OCI-LY7 (cell line): ENCODE measurements around the gene ATP5F1B. TPM values are rescaled to one million over a fixed set of nuclear protein-coding genes. Genes with fewer than 3 reads are reported as not detected.

Experiments used
- BruUV-seq: library from RNA; stranded (reverse); fragments of 400-500 nt; replicated peaks from 2 replicates; lab custom pipeline; 2021; lab: Mats Ljungman, UMichigan
- CTCF ChIA-PET: fragments of 300-600 bp; sonication (Branson Sonifier 250); formaldehyde crosslinking; loops from one replicate; lab custom pipeline; 2022; ENCODE audit warnings: antibody characterized with exemption; ENCODE audit not compliant: unreplicated experiment; lab: Charles Lee
- POLR2A ChIA-PET: fragments of 300-600 bp; sonication (Branson Sonifier 250); formaldehyde crosslinking; loops from one replicate; lab custom pipeline; 2022; ENCODE audit warnings: antibody characterized with exemption; lab: Charles Lee
- DNase-seq: peaks from one replicate; pipeline ENCODE4 v3.0.0-alpha.2; 2015; ENCODE audit warnings: low spot score
- H2AFZ ChIP-seq: fragments of 200-600 bp; sonication (generic), shearing (Covaris generic); 2 replicates; pipeline ENCODE4 v1.6.1; 2014; ENCODE audit warnings: mild to moderate bottlenecking, antibody characterized with exemption, low read length, moderate library complexity
- H3K27ac ChIP-seq: fragments of 200-600 bp; sonication (generic); 2 replicates; pipeline ENCODE4 v1.5.1; 2014; ENCODE audit warnings: mixed run types, low read depth, mild to moderate bottlenecking, moderate library complexity, low read length, inconsistent platforms; ENCODE audit not compliant: poor library complexity, severe bottlenecking
- H3K36me3 ChIP-seq: fragments of 200-600 bp; sonication (generic); 2 replicates; pipeline ENCODE4 v1.6.1; 2014; ENCODE audit warnings: mild to moderate bottlenecking, antibody characterized with exemption, low read length, moderate library complexity, mixed read lengths; ENCODE audit not compliant: insufficient read depth
- H3K4me1 ChIP-seq: fragments of 200-600 bp; sonication (generic); 2 replicates; pipeline ENCODE4 v1.5.1; 2014; ENCODE audit warnings: mild to moderate bottlenecking, low read length; ENCODE audit not compliant: insufficient read depth, poor library complexity, severe bottlenecking
- H3K4me2 ChIP-seq: fragments of 200-600 bp; sonication (generic); 2 replicates; pipeline ENCODE4 v1.6.1; 2014; ENCODE audit warnings: mild to moderate bottlenecking, low read length
- H3K4me3 ChIP-seq: fragments of 200-600 bp; sonication (generic); 2 replicates; pipeline ENCODE4 v1.5.1; 2014; ENCODE audit warnings: mild to moderate bottlenecking, low read depth, low read length; ENCODE audit not compliant: poor library complexity, severe bottlenecking
- H3K79me2 ChIP-seq: fragments of 200-600 bp; sonication (generic); 2 replicates; pipeline ENCODE4 v1.6.1; 2016; ENCODE audit warnings: low read depth, mild to moderate bottlenecking, low read length, moderate library complexity, mixed read lengths; ENCODE audit not compliant: insufficient read depth
- H3K9me2 ChIP-seq: fragments of 200-600 bp; sonication (generic); 2 replicates; pipeline ENCODE4 v1.6.1; 2016; ENCODE audit warnings: mild to moderate bottlenecking, low read length, mixed read lengths; ENCODE audit not compliant: insufficient read depth
- H3K9me3 ChIP-seq: fragments of 200-600 bp; sonication (generic); 2 replicates; pipeline ENCODE4 v1.6.1; 2014; ENCODE audit warnings: mild to moderate bottlenecking, mixed run types, low read length, mixed read lengths
- H4K20me1 ChIP-seq: fragments of 200-600 bp; sonication (generic); 2 replicates; pipeline ENCODE4 v1.6.1; 2014; ENCODE audit warnings: mild to moderate bottlenecking, antibody characterized with exemption, low read length, moderate library complexity, mixed read lengths; ENCODE audit not compliant: insufficient read depth
- CTCF ChIP-seq: fragments of 200-600 bp; sonication (generic); conservative IDR thresholded peaks from 2 replicates; pipeline ENCODE4 v1.5.1; 2014; ENCODE audit warnings: mild to moderate bottlenecking, antibody characterized with exemption, low read length, moderate library complexity, mixed read lengths
- EZH2phosphoT487 ChIP-seq: fragments of 200-600 bp; sonication (generic); IDR thresholded peaks from 2 replicates; pipeline ENCODE4 v1.6.1; 2018; ENCODE audit warnings: low read depth, borderline replicate concordance, mild to moderate bottlenecking, mixed run types, antibody characterized with exemption, low read length, moderate library complexity, mixed read lengths
- intact Hi-C: fragments of 100-400 bp; cut with micrococcal nuclease; formaldehyde crosslinking; loops from one replicate; pipeline ENCODE4 v1.10.0; 2022; ENCODE audit not compliant: unreplicated experiment
- total RNA-seq, 2 experiments: library from RNA; depleted of rRNA in 1 of 2; stranded (reverse); fragments of >200 nt in 1 of 2; shearing (Covaris generic) in 1 of 2; gene quantifications; 2 replicates each; pipeline ENCODE4 v1.2.3, GENCODE V29; 2014 to 2022

ATP5F1B gene
- total RNA-seq, 2 experiments from 2014 or later: 385 to 732 TPM

GRCh38 chr12:56661979-56662638, 16.3 kb upstream of the ATP5F1B start:
- H3K36me3 ChIP-seq: peaks cover 51% of the 10 kb centered on the region
- H3K4me1 ChIP-seq: no peaks in the 10 kb centered on the region
- no peaks in the 10 kb centered on the region for H3K9me3 ChIP-seq
- no peaks in the 10 kb centered on the region for H4K20me1 ChIP-seq
- ChIA-PET POLR2A (interaction anchor here (0.7 to 1.6 kb wide), 5 partner anchors 8 to 851 kb away, joined by 3 to 10 read pairs (median 7); no protein-coding TSS in a partner anchor), CTCF (interaction anchor here (0.6 kb wide), 1 partner anchor 148 kb away, joined by 3 read pairs; no protein-coding TSS in a partner anchor)
- no peaks in the 10 kb centered on the region for H3K9me2 ChIP-seq
- no peak overlapping the region for H2AFZ ChIP-seq
- H3K79me2 ChIP-seq: peaks cover 3% of the 10 kb centered on the region; the same call in 1 of the 2 replicates
- DNase-seq: no peak
- H3K4me3 ChIP-seq: no peak overlapping the region
- H3K4me2 ChIP-seq: no peak overlapping the region
- no peak overlapping the region for H3K27ac ChIP-seq
- intact Hi-C loops: no loop called here
- TF ChIP-seq EZH2phosphoT487: no peak
- no peak for TF ChIP-seq CTCF
- BruUV-seq: no TSS peak

GRCh38 chr12:56661560-56661959, 15.8 kb upstream of the ATP5F1B start:
- TF ChIP-seq EZH2phosphoT487: no peak
- no peak for TF ChIP-seq CTCF

GRCh38 chr12:56658921-56659320, 13.1 kb upstream of the ATP5F1B start:
- Histone ChIP-seq H3K27ac (no peak overlapping the region), H3K79me2 (no peaks in the 10 kb centered on the region), H3K9me3 (no peaks in the 10 kb centered on the region), H2AFZ (no peak overlapping the region), H4K20me1 (no peaks in the 10 kb centered on the region), H3K36me3 (peaks cover 19% of the 10 kb centered on the region), H3K4me3 (no peak overlapping the region), H3K4me1 (no peaks in the 10 kb centered on the region), H3K9me2 (no peaks in the 10 kb centered on the region), H3K4me2 (no peak overlapping the region)
- TF ChIP-seq CTCF: no peak
- no peak for TF ChIP-seq EZH2phosphoT487
- BruUV-seq: no TSS peak
- ChIA-PET CTCF (no interaction called here), POLR2A (interaction anchor here (0.8 to 1.2 kb wide), 3 partner anchors 9 to 20 kb away, joined by 3 to 6 read pairs (median 4); no protein-coding TSS in a partner anchor)
- intact Hi-C loops: no loop called here
- no peak for DNase-seq

More at GRCh38 chr12:56661560-56661959, 15.8 kb upstream of the ATP5F1B start:
- H3K27ac ChIP-seq: no peak overlapping the region
- POLR2A ChIA-PET: interaction anchor here (1.6 kb wide), 1 partner anchor 9 kb away, joined by 3 read pairs; no protein-coding TSS in a partner anchor
- no TSS peak for BruUV-seq
- no peaks in the 10 kb centered on the region for H3K4me1 ChIP-seq
- CTCF ChIA-PET: no interaction called here
- no peak overlapping the region for H3K4me3 ChIP-seq
- no peak for DNase-seq
- peaks cover 45% of the 10 kb centered on the region for H3K36me3 ChIP-seq
- H3K79me2 ChIP-seq: peaks cover 3% of the 10 kb centered on the region; the same call in 1 of the 2 replicates
- H4K20me1 ChIP-seq: no peaks in the 10 kb centered on the region
- no peak overlapping the region for H2AFZ ChIP-seq
- H3K9me3 ChIP-seq: no peaks in the 10 kb centered on the region
- H3K4me2 ChIP-seq: no peak overlapping the region
- no peaks in the 10 kb centered on the region for H3K9me2 ChIP-seq
- intact Hi-C loops: no loop called here
